Adrenal gland (tissue), 12 donors: ENCODE results near the gene TMEM145. TPM values are rescaled to one million over a fixed set of nuclear protein-coding genes. Genes with fewer than 3 reads are reported as not detected.

Experiments used
- DNase-seq, 7 donors: peaks; one replicate each; pipeline ENCODE4 v3.0.0-alpha.2; 2019 to 2020
- H3K27ac ChIP-seq, 5 donors: fragments of 200-600 bp; sonication (generic) in 4 of 5; 1 replicate in 3 of 5; 2 replicates in 2 of 5; pipeline versions ENCODE4 v1.5.1 to v1.8.0; 2016 to 2020; ENCODE audit warnings: mild to moderate bottlenecking in 1 of 5
- H3K27me3 ChIP-seq: fragments of 200-600 bp; 2 replicates; pipeline ENCODE4 v1.8.0; 2021
- H3K36me3 ChIP-seq, 2 donors: fragments of 200-600 bp; replicated peaks in 1 of 2; 1 replicate in 1 of 2; 2 replicates in 1 of 2; pipeline versions ENCODE4 v1.5.1 to v1.8.0; 2018 to 2022
- H3K4me1 ChIP-seq, 2 donors: fragments of 200-600 bp; replicated peaks in 1 of 2; 1 replicate in 1 of 2; 2 replicates in 1 of 2; pipeline versions ENCODE4 v1.5.1 to v1.8.0; 2018 to 2021
- H3K4me3 ChIP-seq, 4 donors: fragments of 200-600 bp; sonication (generic) in 3 of 4; one replicate each; pipeline ENCODE4 v1.5.1; 2016 to 2018
- H3K9me3 ChIP-seq, 3 donors: fragments of 200-600 bp; sonication (generic) in 1 of 3; replicated peaks in 1 of 3; 1 replicate in 2 of 3; 2 replicates in 1 of 3; pipeline versions ENCODE4 v1.5.1 to v1.8.0; 2016 to 2021
- CTCF ChIP-seq, 6 experiments: fragments of 450-650 bp in 4 of 6; fragments of 200-600 bp in 2 of 6; sonication (generic) in 1 of 6; IDR thresholded peaks; 1 replicate in 5 of 6; 2 replicates in 1 of 6; pipeline versions ENCODE4 v1.5.1 to v1.8.0; 2016 to 2021; ENCODE audit warnings: antibody characterized with exemption in 6 of 6, mild to moderate bottlenecking in 2 of 6, moderate library complexity in 1 of 6
- POLR2A ChIP-seq, 2 donors: fragments of 450-650 bp; IDR thresholded peaks; one replicate each; pipeline ENCODE4 v1.6.1; 2017; ENCODE audit warnings: antibody characterized with exemption in 2 of 2, mild to moderate bottlenecking in 2 of 2, moderate library complexity in 1 of 2
- WGBS, 4 donors: extraction: QIAGEN DNeasy Blood & Tissue Kit in 2 of 4; methylation state at CpG; one replicate each; pipeline versions ENCODE4 v1.1.5 to v1.1.7; 2013 to 2017; 5-methylcytosine and 5-hydroxymethylcytosine counted together
- intact Hi-C, 2 donors: fragments of 100-400 bp; cut with DNase I; formaldehyde crosslinking; loops; one replicate each; pipeline versions ENCODE4 v1.14.1 to v1.15.0; 2022 to 2023
- polyA plus RNA-seq, 3 donors: library from polyadenylated mRNA; stranded (reverse); fragments of 200-250 nt in 2 of 3; fragments of 350-450 nt in 1 of 3; fragmentation: Illumina TruSeq in 1 of 3; extraction: RNeasy Lipid Tissue Mini Kit (QIAGEN cat#74804) in 1 of 3; gene quantifications; one replicate each; pipeline ENCODE4 v1.2.3, GENCODE V29; 2013 to 2014
- total RNA-seq, 9 donors: library from RNA; depleted of rRNA in 4 of 9; stranded (reverse); fragments of >200 nt in 4 of 9; fragments of 120-200 nt in 1 of 9; fragmentation: NEBNext Ultra II Directional in 1 of 9; extraction: Animal tissue kit (Norgen Biotek cat#: 25700) in 1 of 9; gene quantifications; one replicate each; pipeline versions ENCODE4 v1.1.0 to v1.2.4, GENCODE V29; 2013 to 2023
- donor health status: healthy with polysubstance abuse.
- donor health status: Bipolar disorder and iron deficiency.
- donor health status: DM: yes; HTN: yes; CAD: no.
- donor health status: DM: no; HTN: no; CAD: no.
- donor health status: DM: no; HTN: no; CAD: no.
- donor health status: DM: yes; HTN: yes; CAD: no.

Gene TMEM145
- total and polyA plus RNA-seq, 12 donors: 0.94 to 31.7 (median 4.5) TPM; not detected in 3

GRCh38 chr19:42275517-42275916, 37.6 kb upstream of the TMEM145 start:
- Histone ChIP-seq H3K27ac (peak overlapping the region in 1 of 5 donors; percentile 97), H3K9me3 (no peaks in the 10 kb centered on the region), H3K36me3 (peaks cover 0 to 39% of the 10 kb centered on the region in 2 donors), H3K4me3 (no peak overlapping the region), H3K4me1 (peaks cover 31 to 52% of the 10 kb centered on the region in 2 donors), H3K27me3 (no peaks in the 10 kb centered on the region)
- no peak for DNase-seq
- no peak for TF ChIP-seq POLR2A (IDR thresholded peaks at IDR 0.05)
- no peak for TF ChIP-seq CTCF (IDR thresholded peaks at IDR 0.05)
- 88 to 96% (median 90%) methylated on average over 3 of the region's 3 CpGs for WGBS, 4 donors
- intact Hi-C loops: no loop called here

DNA sequence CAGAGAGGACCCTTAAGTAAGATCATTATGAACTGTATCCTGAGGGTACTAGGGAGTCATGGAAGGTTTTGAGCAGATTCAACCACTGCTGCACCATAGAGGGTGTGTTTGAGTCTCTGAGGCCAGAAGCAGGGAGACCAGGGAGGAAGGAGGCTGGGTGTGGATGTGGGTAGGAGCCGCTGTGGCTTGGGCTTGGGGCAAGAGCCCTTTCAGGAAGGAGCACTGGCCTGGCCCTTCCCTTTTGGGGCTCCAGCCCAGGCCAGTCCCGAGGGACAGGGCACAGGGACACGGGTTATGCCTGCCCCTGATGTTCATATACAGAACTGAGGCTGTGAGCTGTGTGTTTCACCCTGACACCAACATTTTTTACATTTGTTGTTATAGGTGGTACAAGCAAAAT, 36.8 kb upstream of the TMEM145 start:
- no peaks in the 10 kb centered on the region for H3K27me3 ChIP-seq
- H3K36me3 ChIP-seq: peaks cover 0 to 39% of the 10 kb centered on the region in 2 donors
- H3K9me3 ChIP-seq: no peaks in the 10 kb centered on the region
- H3K27ac ChIP-seq: peak overlapping the region in 2 of 5 donors; percentile 97 to 100
- WGBS, 4 donors: 53 to 86% (median 73%) methylated on average over 2 to 3 of the region's 3 CpGs
- no peak overlapping the region for H3K4me3 ChIP-seq
- peaks cover 27 to 48% of the 10 kb centered on the region in 2 donors for H3K4me1 ChIP-seq
- intact Hi-C loops: no loop called here
- TF ChIP-seq CTCF (IDR thresholded peaks at IDR 0.05) (no peak), POLR2A (IDR thresholded peaks at IDR 0.05) (no peak)
- DNase-seq: no peak

DNA sequence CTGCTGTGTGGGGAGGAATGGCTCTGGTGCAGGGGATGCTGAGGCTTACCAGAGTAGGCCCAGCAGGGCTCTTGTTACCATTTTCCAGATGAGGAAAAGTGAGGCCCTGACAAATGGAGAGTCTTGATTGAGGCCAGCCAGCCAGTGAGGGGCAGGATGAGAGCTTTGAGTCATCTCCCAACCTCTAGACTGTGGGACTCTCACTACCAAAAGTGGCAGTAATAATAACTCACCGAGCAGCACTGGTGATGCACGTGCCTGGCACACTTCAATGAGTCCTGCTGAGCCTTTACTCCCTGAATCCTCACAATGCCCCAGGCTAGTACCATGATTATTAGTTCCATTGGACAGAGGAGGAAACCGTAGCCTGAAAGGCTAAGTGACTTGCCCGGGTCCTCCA, 36.3 kb upstream of the TMEM145 start:
- TF ChIP-seq POLR2A (IDR thresholded peaks at IDR 0.05): no peak
- TF ChIP-seq CTCF (IDR thresholded peaks at IDR 0.05): no peak
- 82 to 88% (median 84%) methylated on average over 4 of the region's 4 CpGs for WGBS, 4 donors
- peaks cover 0 to 35% of the 10 kb centered on the region in 2 donors for H3K36me3 ChIP-seq
- no peak for DNase-seq
- H3K27me3 ChIP-seq: no peaks in the 10 kb centered on the region
- intact Hi-C loops: no loop called here
- peak overlapping the region in 2 of 5 donors; percentile 97 to 100 for H3K27ac ChIP-seq
- peaks cover 31 to 48% of the 10 kb centered on the region in 2 donors for H3K4me1 ChIP-seq
- no peak overlapping the region for H3K4me3 ChIP-seq
- no peaks in the 10 kb centered on the region for H3K9me3 ChIP-seq

DNA sequence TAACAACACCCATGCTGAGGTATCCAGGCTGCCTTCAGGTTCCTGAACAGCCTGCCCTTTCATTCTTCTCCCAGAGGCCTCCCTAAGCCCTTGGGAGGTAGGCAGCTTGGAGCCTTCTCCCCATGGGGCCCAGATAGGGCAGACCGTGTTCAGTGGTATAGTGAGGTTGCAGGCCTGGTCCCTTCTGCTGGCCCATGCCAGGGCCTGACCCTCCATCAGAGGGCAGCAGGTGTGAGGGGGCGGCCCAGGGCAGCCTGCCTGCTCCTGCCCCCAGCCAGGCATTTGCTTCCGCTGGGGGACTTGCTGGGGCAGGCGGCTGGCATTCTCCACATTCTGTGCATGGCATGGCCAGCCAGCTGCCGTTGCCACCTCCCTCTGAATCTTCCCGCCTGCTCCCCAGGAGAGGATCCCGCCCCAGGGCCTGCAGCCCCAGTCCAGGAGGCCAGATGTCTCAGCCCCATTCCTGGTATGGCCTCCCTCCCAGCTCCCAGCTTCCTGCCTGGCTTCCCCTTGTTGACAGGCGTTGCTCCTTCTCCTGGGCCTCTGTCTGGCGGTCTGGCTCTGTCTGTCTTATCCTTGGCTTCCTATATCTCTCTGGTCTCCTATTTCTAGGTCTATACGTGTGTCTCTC, 35.2 kb upstream of the TMEM145 start:
- peak; percentile 32 to 70 (median 52) for DNase-seq
- peaks cover 0 to 24% of the 10 kb centered on the region in 2 donors for H3K36me3 ChIP-seq
- no peak overlapping the region for H3K4me3 ChIP-seq
- peak overlapping the region; percentile 25 to 100 (median 48) for H3K27ac ChIP-seq
- peaks cover 41 to 58% of the 10 kb centered on the region in 2 donors for H3K4me1 ChIP-seq
- WGBS, 4 donors: 37 to 49% (median 44%) methylated on average over 6 to 10 of the region's 10 CpGs
- TF ChIP-seq CTCF (IDR thresholded peaks at IDR 0.05): no peak
- peak in 1 of 2 donors; percentile 37 for TF ChIP-seq POLR2A (IDR thresholded peaks at IDR 0.05)
- no peaks in the 10 kb centered on the region for H3K27me3 ChIP-seq
- H3K9me3 ChIP-seq: no peaks in the 10 kb centered on the region
- intact Hi-C loops: loop anchor here in 1 of 2 donors (2.0 kb wide), 1 partner anchor 27 kb away; no protein-coding TSS in a partner anchor
